Measurements from ENCODE around the gene ZNF407.

- no peak for TF ChIP-seq POLR2A (IDR thresholded peaks at IDR 0.05)
- no peak for TF ChIP-seq CTCF (IDR thresholded peaks at IDR 0.05)
- no peak for TF ChIP-seq POLR2AphosphoS5 (IDR thresholded peaks at IDR 0.05)
- no peak for TF ChIP-seq EP300 (IDR thresholded peaks at IDR 0.05)
Observed at GRCh38 chr18:74775239-74775638, 177.6 kb downstream of the ZNF407 start.

All from gastroesophageal sphincter (tissue), 3 donors.